HTERT RPE-1 (cell line): Measurements from ENCODE around the gene OR4X2.
"Not testable (repeated sequence)": the region's sequence is repeated elsewhere in the genome, so short reads cannot be mapped to it uniquely, and the experiment has no call there.

ENCODE experiments used
- in situ Hi-C: fragments of 300-500 bp; cut with MboI; formaldehyde crosslinking; loops from 4 replicates; pipeline ENCODE4 v1.14.3; 2020; ENCODE audit warnings: low sequenced_read_pairs

OR4X2 gene

DNA sequence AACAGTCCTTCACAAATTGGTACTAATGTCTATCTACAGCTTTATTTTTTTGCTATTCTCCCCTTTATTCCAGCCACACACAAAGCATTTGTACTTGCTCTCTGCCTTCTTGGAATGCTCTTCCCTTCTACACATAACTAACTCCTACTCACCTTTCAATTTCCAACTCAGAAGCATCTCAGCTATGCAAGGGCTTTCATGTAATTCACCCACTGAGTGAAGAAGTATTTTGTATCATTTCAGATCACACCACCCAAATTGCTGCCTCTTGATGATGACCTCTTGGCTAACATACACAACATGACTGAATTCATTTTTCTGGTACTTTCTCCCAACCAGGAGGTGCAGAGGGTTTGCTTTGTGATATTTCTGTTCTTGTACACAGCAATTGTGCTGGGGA is at the start of gene OR4X2:
Gene OR4X2, plus strand, starts transcription at position 301 of the 400 bp plus-strand sequence. Its CDS starts 0 bp downstream, at position 301.
- in situ Hi-C loops = no loop called here

GRCh38 chr11:48207881-48208280 is 37.0 kb upstream of the OR4X2 start:
- in situ Hi-C loops = no loop called here

DNA sequence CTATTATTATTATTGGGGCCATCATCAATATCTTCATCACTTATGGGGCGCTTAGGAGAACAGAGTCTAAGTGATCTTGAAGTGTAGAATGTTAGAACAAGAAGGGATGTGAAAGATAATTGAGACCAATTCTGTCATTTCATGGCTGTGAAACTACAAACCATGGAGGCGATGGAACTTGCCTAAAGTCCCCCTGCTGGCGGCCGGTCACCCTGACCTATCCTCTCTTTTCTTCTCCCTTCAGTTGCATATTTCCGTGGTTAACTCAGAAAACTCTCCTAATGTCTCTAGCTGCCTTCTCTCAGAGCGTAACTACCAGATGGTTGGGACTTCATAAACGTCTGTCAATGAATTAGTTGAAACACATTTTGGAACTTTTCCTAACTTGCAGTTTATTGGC is 34.9 kb upstream of the OR4X2 start:
- in situ Hi-C loops = no loop called here

- in situ Hi-C loops = no loop called here
Observed at GRCh38 chr11:48216510-48216909, 28.4 kb upstream of the OR4X2 start, which contains the start of gene OR4B1. OR4B1 (plus strand) TSS chr11:48216810; CDS start chr11:48216810, 0 bp downstream.

- in situ Hi-C loops = no loop called here
Observed at GRCh38 chr11:48228761-48229160, 16.1 kb upstream of the OR4X2 start.

DNA sequence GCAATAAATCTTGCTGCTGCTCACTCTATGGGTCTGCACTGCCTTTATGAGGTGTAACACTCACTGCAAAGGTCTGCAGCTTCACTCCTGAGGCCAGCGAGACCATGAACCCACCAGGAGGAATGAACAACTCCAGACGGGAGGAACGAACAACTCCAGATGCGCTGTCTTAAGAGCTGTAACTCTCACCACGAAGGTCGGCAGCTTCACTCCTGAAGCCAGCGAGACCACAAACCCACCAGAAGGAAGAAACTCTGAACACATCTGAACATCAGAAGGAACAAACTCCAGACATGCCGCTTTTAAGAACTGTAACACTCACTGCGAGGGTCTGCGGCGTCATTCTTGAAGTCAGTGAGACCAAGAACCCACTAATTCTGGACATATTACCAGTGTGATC is 14.8 kb upstream of the OR4X2 start:
- in situ Hi-C loops = not testable (repeated sequence)

- in situ Hi-C loops = no loop called here
Observed at GRCh38 chr11:48237727-48238126, 7.2 kb upstream of the OR4X2 start.

DNA sequence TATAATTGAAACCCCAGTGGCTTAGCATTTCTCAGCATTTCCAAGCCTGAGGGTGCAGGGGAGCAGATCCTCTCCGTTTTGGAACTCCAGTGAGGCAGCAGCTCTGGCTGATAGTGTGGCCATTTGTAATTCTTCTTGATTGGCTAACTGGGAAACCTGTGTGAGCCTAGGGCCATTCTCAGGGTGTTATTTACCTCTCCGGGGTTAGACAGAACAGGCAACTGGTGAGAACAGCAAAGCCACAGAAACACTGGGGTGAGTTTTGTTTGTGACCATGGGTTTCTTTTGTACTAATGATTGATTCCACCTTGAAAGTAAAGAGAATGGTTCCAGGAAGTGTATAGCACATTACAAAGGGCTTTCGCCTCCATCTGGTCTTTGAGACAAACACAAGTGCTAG is 2.4 kb upstream of the OR4X2 start:
- in situ Hi-C loops = no loop called here

GRCh38 chr11:48248902-48249301 is 4.0 kb downstream of the OR4X2 start:
- in situ Hi-C loops = no loop called here

GRCh38 chr11:48261600-48261999 is 16.7 kb downstream of the OR4X2 start:
- in situ Hi-C loops = no loop called here

DNA sequence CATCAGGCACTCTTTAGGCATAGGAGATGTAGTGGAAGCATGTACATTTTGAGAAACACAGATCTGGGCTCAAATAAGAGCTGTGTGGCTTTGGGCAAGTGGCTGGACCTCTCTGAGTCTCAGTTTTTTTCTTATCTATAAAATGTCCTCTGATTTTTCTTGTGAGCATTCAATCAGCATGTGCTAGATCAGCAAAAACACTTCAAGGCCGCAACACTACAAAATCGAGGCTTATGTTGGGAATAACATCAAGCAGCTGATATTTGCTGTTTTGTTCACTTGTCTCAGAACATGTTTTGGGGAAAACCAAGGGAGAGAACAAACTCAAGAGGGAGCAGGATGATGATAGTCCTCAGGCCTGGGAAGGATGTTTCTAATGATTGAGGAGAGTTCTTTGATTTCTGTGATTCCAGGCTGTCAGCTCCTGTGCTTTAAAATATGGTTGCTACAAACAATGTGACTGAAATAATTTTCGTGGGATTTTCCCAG is 18.6 kb downstream of the OR4X2 start, which contains the start of gene OR4X1:
Gene OR4X1, plus strand, starts transcription at position 439 of the 489 bp plus-strand sequence. Its CDS starts 0 bp downstream, at position 439.
- in situ Hi-C loops = no loop called here

- in situ Hi-C loops = no loop called here
Observed at GRCh38 chr11:48270621-48271020, 25.7 kb downstream of the OR4X2 start.

GRCh38 chr11:48272606-48273005 is 27.7 kb downstream of the OR4X2 start:
- in situ Hi-C loops = no loop called here
